ENCODE results near the gene ZBTB20. TPM values are rescaled to one million over a fixed set of nuclear protein-coding genes. Genes with fewer than 3 reads are reported as not detected.

Gene ZBTB20
- total and polyA plus RNA-seq, 3 experiments from 2014 or later, result 6.3 to 25.6 (median 6.5) TPM

GRCh38 chr3:114928989-114929640, 218.0 kb downstream of the ZBTB20 start:
- Histone ChIP-seq H3K27me3 (ENCODE audit: insufficient read depth, low read length, poor library complexity, severe bottlenecking) (no peaks in the 10 kb centered on the region), H3K4me3 (ENCODE audit: low read length) (no peak overlapping the region), H3K4me1 (ENCODE audit: insufficient read depth, low read length) (no peaks in the 10 kb centered on the region), H3K27ac (ENCODE audit: low read depth, low read length) (no peak overlapping the region), H3K36me3 (ENCODE audit: insufficient read depth, low read length) (no peaks in the 10 kb centered on the region), H3K9me3 (ENCODE audit: low read length) (no peaks in the 10 kb centered on the region)
- no peak for DNase-seq
- Mint-ChIP-seq H3K4me1 (peaks cover 5 to 9% (median 6%) of the 10 kb centered on the region in 3 donors), H3K27me3 (no peaks in the 10 kb centered on the region), H3K4me3 (no peak overlapping the region), H3K36me3 (peaks cover 34 to 68% (median 40%) of the 10 kb centered on the region in 3 donors), H3K27ac (no peak overlapping the region), H3K9me3 (no peaks in the 10 kb centered on the region)
- ChIA-PET POLR2A (no interaction called here), CTCF (no interaction called here)

- Histone ChIP-seq H3K4me3 (ENCODE audit: low read length) (no peak overlapping the region), H3K27ac (ENCODE audit: low read depth, low read length) (no peak overlapping the region), H3K27me3 (ENCODE audit: insufficient read depth, low read length, poor library complexity, severe bottlenecking) (no peaks in the 10 kb centered on the region), H3K36me3 (ENCODE audit: insufficient read depth, low read length) (no peaks in the 10 kb centered on the region), H3K4me1 (ENCODE audit: insufficient read depth, low read length) (no peaks in the 10 kb centered on the region), H3K9me3 (ENCODE audit: low read length) (no peaks in the 10 kb centered on the region)
- H3K9me3 Mint-ChIP-seq, result no peaks in the 10 kb centered on the region
- no peak for DNase-seq
- ChIA-PET POLR2A (no interaction called here), CTCF (no interaction called here)
- H3K27me3 Mint-ChIP-seq, result no peaks in the 10 kb centered on the region
- H3K4me1 Mint-ChIP-seq, result peaks cover 9 to 36% (median 13%) of the 10 kb centered on the region in 3 donors
- no peak overlapping the region for H3K27ac Mint-ChIP-seq
- peaks cover 11 to 19% (median 12%) of the 10 kb centered on the region in 3 donors for H3K36me3 Mint-ChIP-seq
- H3K4me3 Mint-ChIP-seq, result no peak overlapping the region
Observed at GRCh38 chr3:114904633-114905032, 242.5 kb downstream of the ZBTB20 start.

GRCh38 chr3:114903213-114903612, 243.9 kb downstream of the ZBTB20 start:
- peaks cover 9 to 36% (median 13%) of the 10 kb centered on the region in 3 donors for H3K4me1 Mint-ChIP-seq
- H3K9me3 ChIP-seq (ENCODE audit: low read length), result no peaks in the 10 kb centered on the region
- H3K27me3 ChIP-seq (ENCODE audit: insufficient read depth, low read length, poor library complexity, severe bottlenecking), result no peaks in the 10 kb centered on the region
- no peaks in the 10 kb centered on the region for H3K27me3 Mint-ChIP-seq
- peaks cover 5 to 19% (median 8%) of the 10 kb centered on the region in 3 donors for H3K36me3 Mint-ChIP-seq
- no peak overlapping the region for H3K4me3 Mint-ChIP-seq
- no peak for DNase-seq
- H3K36me3 ChIP-seq (ENCODE audit: insufficient read depth, low read length), result no peaks in the 10 kb centered on the region
- H3K9me3 Mint-ChIP-seq, result no peaks in the 10 kb centered on the region
- ChIA-PET CTCF (no interaction called here), POLR2A (no interaction called here)
- H3K27ac ChIP-seq (ENCODE audit: low read depth, low read length), result no peak overlapping the region
- no peak overlapping the region for H3K27ac Mint-ChIP-seq
- no peaks in the 10 kb centered on the region for H3K4me1 ChIP-seq (ENCODE audit: insufficient read depth, low read length)
- no peak overlapping the region for H3K4me3 ChIP-seq (ENCODE audit: low read length)

GRCh38 chr3:114902691-114903101, 244.4 kb downstream of the ZBTB20 start:
- Histone ChIP-seq H3K9me3 (ENCODE audit: low read length) (no peaks in the 10 kb centered on the region), H3K4me3 (ENCODE audit: low read length) (no peak overlapping the region), H3K36me3 (ENCODE audit: insufficient read depth, low read length) (no peaks in the 10 kb centered on the region), H3K4me1 (ENCODE audit: insufficient read depth, low read length) (no peaks in the 10 kb centered on the region), H3K27me3 (ENCODE audit: insufficient read depth, low read length, poor library complexity, severe bottlenecking) (no peaks in the 10 kb centered on the region), H3K27ac (ENCODE audit: low read depth, low read length) (no peak overlapping the region)
- H3K9me3 Mint-ChIP-seq, result no peaks in the 10 kb centered on the region
- no peak overlapping the region for H3K27ac Mint-ChIP-seq
- DNase-seq, result no peak
- no peak overlapping the region for H3K4me3 Mint-ChIP-seq
- peaks cover 7 to 36% (median 13%) of the 10 kb centered on the region in 3 donors for H3K4me1 Mint-ChIP-seq
- no peaks in the 10 kb centered on the region for H3K27me3 Mint-ChIP-seq
- POLR2A ChIA-PET, result no interaction called here
- peaks cover 4 to 17% (median 5%) of the 10 kb centered on the region in 3 donors for H3K36me3 Mint-ChIP-seq
- CTCF ChIA-PET, result no interaction called here

GRCh38 chr3:114900908-114901307, 246.2 kb downstream of the ZBTB20 start:
- no peaks in the 10 kb centered on the region for H3K27me3 Mint-ChIP-seq
- CTCF ChIA-PET, result no interaction called here
- POLR2A ChIA-PET, result no interaction called here
- H3K4me1 Mint-ChIP-seq, result peaks cover 7 to 40% (median 13%) of the 10 kb centered on the region in 3 donors
- H3K36me3 Mint-ChIP-seq, result peaks cover 0 to 14% (median 4%) of the 10 kb centered on the region in 3 donors
- DNase-seq, result no peak
- no peaks in the 10 kb centered on the region for H3K36me3 ChIP-seq (ENCODE audit: insufficient read depth, low read length)
- H3K4me1 ChIP-seq (ENCODE audit: insufficient read depth, low read length), result no peaks in the 10 kb centered on the region
- H3K4me3 Mint-ChIP-seq, result no peak overlapping the region
- no peaks in the 10 kb centered on the region for H3K9me3 ChIP-seq (ENCODE audit: low read length)
- no peaks in the 10 kb centered on the region for H3K27me3 ChIP-seq (ENCODE audit: insufficient read depth, low read length, poor library complexity, severe bottlenecking)
- no peaks in the 10 kb centered on the region for H3K9me3 Mint-ChIP-seq
- H3K27ac Mint-ChIP-seq, result no peak overlapping the region
- no peak overlapping the region for H3K4me3 ChIP-seq (ENCODE audit: low read length)
- no peak overlapping the region for H3K27ac ChIP-seq (ENCODE audit: low read depth, low read length)

GRCh38 chr3:114899186-114899931, 247.7 kb downstream of the ZBTB20 start:
- no peak overlapping the region for H3K4me3 Mint-ChIP-seq
- ChIA-PET POLR2A (no interaction called here), CTCF (no interaction called here)
- H3K36me3 Mint-ChIP-seq, result peaks cover 3 to 14% (median 4%) of the 10 kb centered on the region in 3 donors
- Histone ChIP-seq H3K27ac (ENCODE audit: low read depth, low read length) (no peak overlapping the region), H3K9me3 (ENCODE audit: low read length) (no peaks in the 10 kb centered on the region), H3K36me3 (ENCODE audit: insufficient read depth, low read length) (no peaks in the 10 kb centered on the region), H3K4me3 (ENCODE audit: low read length) (no peak overlapping the region), H3K27me3 (ENCODE audit: insufficient read depth, low read length, poor library complexity, severe bottlenecking) (no peaks in the 10 kb centered on the region), H3K4me1 (ENCODE audit: insufficient read depth, low read length) (no peaks in the 10 kb centered on the region)
- DNase-seq, result no peak
- H3K27me3 Mint-ChIP-seq, result no peaks in the 10 kb centered on the region
- H3K9me3 Mint-ChIP-seq, result no peaks in the 10 kb centered on the region
- H3K27ac Mint-ChIP-seq, result no peak overlapping the region
- H3K4me1 Mint-ChIP-seq, result peaks cover 5 to 29% (median 6%) of the 10 kb centered on the region in 3 donors

- H3K4me3 ChIP-seq (ENCODE audit: low read length), result no peak overlapping the region
- ChIA-PET CTCF (no interaction called here), POLR2A (no interaction called here)
- H3K27ac Mint-ChIP-seq, result no peak overlapping the region
- H3K9me3 Mint-ChIP-seq, result no peaks in the 10 kb centered on the region
- H3K4me3 Mint-ChIP-seq, result no peak overlapping the region
- H3K4me1 Mint-ChIP-seq, result peaks cover 5 to 14% (median 6%) of the 10 kb centered on the region in 3 donors
- no peak for DNase-seq
- H3K9me3 ChIP-seq (ENCODE audit: low read length), result no peaks in the 10 kb centered on the region
- no peaks in the 10 kb centered on the region for H3K36me3 ChIP-seq (ENCODE audit: insufficient read depth, low read length)
- no peaks in the 10 kb centered on the region for H3K27me3 Mint-ChIP-seq
- no peaks in the 10 kb centered on the region for H3K27me3 ChIP-seq (ENCODE audit: insufficient read depth, low read length, poor library complexity, severe bottlenecking)
- no peak overlapping the region for H3K27ac ChIP-seq (ENCODE audit: low read depth, low read length)
- H3K36me3 Mint-ChIP-seq, result peaks cover 4 to 24% (median 10%) of the 10 kb centered on the region in 3 donors
- H3K4me1 ChIP-seq (ENCODE audit: insufficient read depth, low read length), result no peaks in the 10 kb centered on the region
Observed at GRCh38 chr3:114896978-114897377, 250.1 kb downstream of the ZBTB20 start.

- peaks cover 0 to 1% of the 10 kb centered on the region in 2 donors for H3K27me3 Mint-ChIP-seq
Observed at GRCh38 chr3:114893361-114893760, 253.7 kb downstream of the ZBTB20 start.

More at GRCh38 chr3:114893361-114893760, 253.7 kb downstream of the ZBTB20 start:
- H3K27ac ChIP-seq (ENCODE audit: low read depth, low read length), result no peak overlapping the region
- no peak overlapping the region for H3K27ac Mint-ChIP-seq
- peaks cover 0 to 12% (median 1%) of the 10 kb centered on the region in 3 donors for H3K4me1 Mint-ChIP-seq
- H3K36me3 ChIP-seq (ENCODE audit: insufficient read depth, low read length), result no peaks in the 10 kb centered on the region
- no peaks in the 10 kb centered on the region for H3K4me1 ChIP-seq (ENCODE audit: insufficient read depth, low read length)
- ChIA-PET CTCF (no interaction called here), POLR2A (no interaction called here)
- no peak overlapping the region for H3K4me3 ChIP-seq (ENCODE audit: low read length)
- no peaks in the 10 kb centered on the region for H3K9me3 Mint-ChIP-seq
- H3K36me3 Mint-ChIP-seq, result peaks cover 4 to 15% (median 8%) of the 10 kb centered on the region in 3 donors
- no peaks in the 10 kb centered on the region for H3K27me3 ChIP-seq (ENCODE audit: insufficient read depth, low read length, poor library complexity, severe bottlenecking)
- H3K9me3 ChIP-seq (ENCODE audit: low read length), result no peaks in the 10 kb centered on the region
- DNase-seq, result no peak
- no peak overlapping the region for H3K4me3 Mint-ChIP-seq
